Suprapubic skin (tissue), 4 donors: ENCODE results near the gene FAM83E. TPM values are rescaled to one million over a fixed set of nuclear protein-coding genes. Genes with fewer than 3 reads are reported as not detected.
"Not testable (repeated sequence)": the region's sequence is repeated elsewhere in the genome, so short reads cannot be mapped to it uniquely, and the experiment has no call there.

Experiments
- DNase-seq, 2 donors: peaks; one replicate each; pipeline ENCODE4 v3.0.0-alpha.2; 2019; ENCODE audit warnings: low spot score in 2 of 2
- H3K27ac ChIP-seq: fragments of 200-600 bp; sonication (generic); one replicate; pipeline ENCODE4 v1.5.1; 2019
- H3K27me3 ChIP-seq: fragments of 200-600 bp; sonication (generic); one replicate; pipeline ENCODE4 v1.5.1; 2019
- H3K36me3 ChIP-seq: fragments of 200-600 bp; sonication (generic); one replicate; pipeline ENCODE4 v1.5.1; 2019
- H3K4me1 ChIP-seq: fragments of 200-600 bp; sonication (generic); one replicate; pipeline ENCODE4 v1.5.1; 2019
- H3K4me3 ChIP-seq: fragments of 200-600 bp; sonication (generic); one replicate; pipeline ENCODE4 v1.5.1; 2019; ENCODE audit warnings: mild to moderate bottlenecking
- H3K9me3 ChIP-seq: fragments of 200-600 bp; sonication (generic); one replicate; pipeline ENCODE4 v1.5.1; 2019
- EP300 ChIP-seq: sonication (generic); formaldehyde crosslinking; IDR thresholded peaks from one replicate; pipeline ENCODE4 v1.6.1; 2017; ENCODE audit warnings: antibody characterized with exemption
- POLR2A ChIP-seq, 2 donors: fragments of 450-650 bp; IDR thresholded peaks; one replicate each; pipeline ENCODE4 v1.6.1; 2017; ENCODE audit warnings: antibody characterized with exemption in 2 of 2, mild to moderate bottlenecking in 2 of 2, moderate library complexity in 2 of 2
- POLR2AphosphoS5 ChIP-seq, 3 donors: sonication (generic); formaldehyde crosslinking; IDR thresholded peaks; one replicate each; pipeline ENCODE4 v1.6.1; 2017; ENCODE audit warnings: antibody characterized with exemption in 3 of 3
- WGBS: methylation state at CpG from one replicate; pipeline ENCODE4 v1.1.5; 2018; 5-methylcytosine and 5-hydroxymethylcytosine counted together
- total RNA-seq, 4 donors: library from RNA; depleted of rRNA; stranded (reverse); fragments of >200 nt; gene quantifications; one replicate each; pipeline ENCODE4 v1.1.0, GENCODE V29; 2016
- TF ChIP-seq, protein P1 (sequence below), 2 donors: fragments of 200-600 bp in 1 of 2; fragments of 450-650 bp in 1 of 2; sonication (generic) in 1 of 2; IDR thresholded peaks; one replicate each; pipeline ENCODE4 v1.5.1; 2016 to 2019; ENCODE audit warnings: antibody characterized with exemption in 2 of 2, mild to moderate bottlenecking in 1 of 2, moderate library complexity in 1 of 2

FAM83E gene
- total RNA-seq, 4 donors from 2014 or later = 0.87 to 5.1 (median 1.1) TPM

DNA sequence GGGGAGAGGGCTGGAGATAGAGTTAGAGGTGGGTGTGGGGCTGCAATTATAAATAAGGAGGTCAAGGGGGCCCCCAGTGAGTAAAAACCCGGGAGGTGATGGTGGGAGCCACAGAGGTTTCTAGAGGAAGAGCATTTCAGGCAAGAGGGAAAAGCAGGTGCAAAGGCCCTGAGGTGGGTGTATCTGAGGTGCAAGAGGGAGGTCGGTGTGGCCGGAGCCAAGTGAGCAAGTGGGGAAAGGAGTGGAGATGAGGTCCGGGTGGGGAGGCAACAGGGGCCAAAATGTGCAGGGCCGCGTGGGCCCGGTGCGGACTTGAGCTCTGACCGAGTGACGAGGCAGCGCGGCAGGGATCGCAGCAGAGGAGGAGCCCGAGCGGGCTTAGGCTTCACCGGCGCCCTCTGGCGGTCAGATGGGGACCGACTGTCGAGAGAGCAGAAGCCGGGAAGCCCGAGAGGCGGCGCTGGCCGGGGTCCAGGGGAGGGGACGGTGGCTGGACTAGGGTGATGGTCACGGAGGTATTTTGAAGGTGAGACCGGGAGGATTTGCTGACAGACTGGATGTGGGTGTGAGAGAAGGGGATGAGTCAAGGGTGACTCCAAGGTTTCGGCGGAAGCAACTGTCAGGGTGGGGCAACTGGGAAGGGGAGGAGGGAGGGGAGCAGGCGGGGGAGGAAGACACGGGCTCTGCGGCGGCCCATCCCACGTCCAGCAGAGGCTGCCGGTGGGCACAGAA lies 26.0 kb downstream of the FAM83E start:
- no peaks in the 10 kb centered on the region for H3K27me3 ChIP-seq
- H3K9me3 ChIP-seq = no peaks in the 10 kb centered on the region
- H3K4me3 ChIP-seq = peak overlapping the region; percentile 39
- no peaks in the 10 kb centered on the region for H3K36me3 ChIP-seq
- peaks cover 22% of the 10 kb centered on the region for H3K4me1 ChIP-seq
- H3K27ac ChIP-seq = no peak overlapping the region
- TF ChIP-seq, protein P1, sequence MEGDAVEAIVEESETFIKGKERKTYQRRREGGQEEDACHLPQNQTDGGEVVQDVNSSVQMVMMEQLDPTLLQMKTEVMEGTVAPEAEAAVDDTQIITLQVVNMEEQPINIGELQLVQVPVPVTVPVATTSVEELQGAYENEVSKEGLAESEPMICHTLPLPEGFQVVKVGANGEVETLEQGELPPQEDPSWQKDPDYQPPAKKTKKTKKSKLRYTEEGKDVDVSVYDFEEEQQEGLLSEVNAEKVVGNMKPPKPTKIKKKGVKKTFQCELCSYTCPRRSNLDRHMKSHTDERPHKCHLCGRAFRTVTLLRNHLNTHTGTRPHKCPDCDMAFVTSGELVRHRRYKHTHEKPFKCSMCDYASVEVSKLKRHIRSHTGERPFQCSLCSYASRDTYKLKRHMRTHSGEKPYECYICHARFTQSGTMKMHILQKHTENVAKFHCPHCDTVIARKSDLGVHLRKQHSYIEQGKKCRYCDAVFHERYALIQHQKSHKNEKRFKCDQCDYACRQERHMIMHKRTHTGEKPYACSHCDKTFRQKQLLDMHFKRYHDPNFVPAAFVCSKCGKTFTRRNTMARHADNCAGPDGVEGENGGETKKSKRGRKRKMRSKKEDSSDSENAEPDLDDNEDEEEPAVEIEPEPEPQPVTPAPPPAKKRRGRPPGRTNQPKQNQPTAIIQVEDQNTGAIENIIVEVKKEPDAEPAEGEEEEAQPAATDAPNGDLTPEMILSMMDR (IDR thresholded peaks at IDR 0.05) = peak; percentile 88 to 93
- no peak for TF ChIP-seq POLR2A (IDR thresholded peaks at IDR 0.05)
- peak; percentile 95 for DNase-seq
- WGBS = 7% methylated on average over 30 of the region's 36 CpGs

DNA sequence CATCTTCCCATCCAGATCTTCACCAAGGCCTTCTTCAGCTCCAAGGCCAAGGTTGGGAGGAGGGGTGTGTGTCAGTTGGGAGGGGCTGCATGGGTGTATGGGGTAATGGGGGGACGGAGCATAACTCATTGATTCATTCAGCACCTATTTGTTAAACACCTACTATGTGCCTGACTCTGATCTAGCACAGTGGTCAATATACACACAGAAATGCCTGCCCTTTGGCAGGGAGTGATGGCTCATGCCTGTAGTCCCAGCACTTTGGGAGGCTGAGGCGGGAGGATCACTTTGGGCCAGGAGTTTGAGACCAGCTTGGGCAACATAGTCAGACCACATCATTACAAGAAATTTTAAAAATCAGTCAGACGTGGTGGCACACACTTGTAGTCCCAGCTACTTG lies 27.5 kb downstream of the FAM83E start:
- WGBS = 90% methylated on average over 3 of the region's 3 CpGs
- H3K4me3 ChIP-seq = no peak overlapping the region

DNA sequence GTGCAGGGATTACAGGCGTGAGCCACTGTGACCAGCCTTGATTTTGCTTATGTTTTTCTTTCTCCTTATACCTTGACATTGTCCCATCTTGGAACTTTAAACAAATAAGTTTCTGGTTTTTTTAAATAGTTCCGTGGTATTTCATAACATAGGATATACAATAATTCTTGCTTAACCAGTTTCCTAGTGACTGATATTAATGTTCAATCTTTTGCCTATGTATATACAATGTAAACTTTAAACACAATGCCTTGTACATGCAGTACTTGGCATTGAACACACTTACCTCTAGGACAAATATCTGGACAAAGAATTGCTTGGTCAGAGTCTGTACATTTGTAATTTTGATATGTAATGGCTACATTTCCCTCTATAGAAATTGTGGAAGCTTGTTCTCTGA lies 32.7 kb downstream of the FAM83E start:
- H3K9me3 ChIP-seq = no peaks in the 10 kb centered on the region
- peaks cover 10% of the 10 kb centered on the region for H3K4me1 ChIP-seq
- TF ChIP-seq EP300 (no peak), POLR2AphosphoS5 (IDR thresholded peaks at IDR 0.05) (no peak), POLR2A (IDR thresholded peaks at IDR 0.05) (no peak)
- TF ChIP-seq, protein P1 (IDR thresholded peaks at IDR 0.05) = no peak
- WGBS = 63% methylated on average over 2 of the region's 2 CpGs
- no peaks in the 10 kb centered on the region for H3K36me3 ChIP-seq
- H3K27me3 ChIP-seq = no peaks in the 10 kb centered on the region
- no peak for DNase-seq
- H3K27ac ChIP-seq = no peak overlapping the region
- H3K4me3 ChIP-seq = no peak overlapping the region

More for the DNA sequence above, 27.5 kb downstream of the FAM83E start:
- H3K27me3 ChIP-seq = no peaks in the 10 kb centered on the region
- no peak overlapping the region for H3K27ac ChIP-seq
- H3K4me1 ChIP-seq = peaks cover 22% of the 10 kb centered on the region
- DNase-seq = no peak
- no peaks in the 10 kb centered on the region for H3K36me3 ChIP-seq
- no peaks in the 10 kb centered on the region for H3K9me3 ChIP-seq
- TF ChIP-seq POLR2AphosphoS5 (IDR thresholded peaks at IDR 0.05) (no peak), POLR2A (IDR thresholded peaks at IDR 0.05) (no peak), EP300 (no peak)
- TF ChIP-seq, protein P1 (IDR thresholded peaks at IDR 0.05) = no peak

DNA sequence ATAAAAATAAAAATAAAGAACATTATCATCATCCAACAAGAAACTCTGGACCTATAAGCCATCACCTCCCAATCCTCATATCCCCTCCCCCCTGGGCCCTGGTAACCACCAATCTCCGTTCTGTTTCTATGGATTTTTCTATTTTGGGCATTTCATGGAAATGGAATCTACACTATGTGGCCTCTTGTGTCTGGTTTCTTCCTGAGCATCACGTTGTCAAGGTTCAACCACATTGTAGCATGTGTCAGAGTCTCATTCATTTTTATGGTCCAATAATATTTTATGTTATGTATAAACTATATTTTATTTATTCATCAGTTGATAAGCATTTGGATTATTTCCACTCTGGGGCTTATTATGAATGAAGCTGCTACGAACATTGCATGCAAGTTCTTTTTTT lies 36.0 kb downstream of the FAM83E start:
- Histone ChIP-seq H3K36me3 (no peaks in the 10 kb centered on the region), H3K4me3 (no peak overlapping the region), H3K27ac (no peak overlapping the region), H3K4me1 (peaks cover 8% of the 10 kb centered on the region), H3K9me3 (no peaks in the 10 kb centered on the region), H3K27me3 (no peaks in the 10 kb centered on the region)
- DNase-seq = no peak
- WGBS = 39% methylated on average over 3 of the region's 3 CpGs
- TF ChIP-seq EP300 (no peak), POLR2AphosphoS5 (IDR thresholded peaks at IDR 0.05) (no peak), POLR2A (IDR thresholded peaks at IDR 0.05) (no peak)
- TF ChIP-seq, protein P1 (IDR thresholded peaks at IDR 0.05) = no peak

DNA sequence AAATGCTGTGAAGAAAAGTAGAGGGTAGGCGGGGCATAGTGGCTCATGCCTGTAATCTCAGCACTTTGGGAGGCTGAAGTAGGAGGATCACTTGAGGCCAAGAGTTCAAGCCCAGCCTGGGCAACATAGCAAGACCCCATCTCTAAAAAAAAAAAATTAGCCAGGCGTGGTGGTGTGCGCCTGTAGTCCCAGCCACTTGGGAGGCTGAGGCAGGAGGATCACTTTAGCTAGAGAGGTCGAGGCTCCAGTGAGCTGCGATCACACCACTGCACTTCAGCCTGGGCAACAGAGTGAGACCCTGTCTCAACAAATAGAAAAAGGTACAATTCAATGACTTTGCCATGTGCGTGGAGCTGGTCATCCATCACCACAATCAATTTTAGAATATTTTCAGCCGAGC lies 37.0 kb downstream of the FAM83E start:
- not testable (repeated sequence) for H3K27ac ChIP-seq, H3K9me3 ChIP-seq, H3K4me3 ChIP-seq, DNase-seq, H3K4me1 ChIP-seq, H3K36me3 ChIP-seq, H3K27me3 ChIP-seq
- 93% methylated on average over 7 of the region's 7 CpGs for WGBS
